Neuron (in vitro differentiated cells): ENCODE measurements around the gene GSDMA.

ENCODE experiments used
- H2AFZ ChIP-seq: one replicate; pipeline ENCODE4 v1.6.1; 2013; ENCODE audit warnings: low read depth, mild to moderate bottlenecking, inconsistent platforms, low read length, moderate library complexity
- H3K27me3 ChIP-seq: one replicate; pipeline ENCODE4 v1.6.1; 2013; ENCODE audit warnings: low read length; ENCODE audit not compliant: insufficient read depth
- H3K36me3 ChIP-seq: one replicate; pipeline ENCODE4 v1.6.1; 2013; ENCODE audit warnings: low read length; ENCODE audit not compliant: insufficient read depth
- H3K4me1 ChIP-seq: one replicate; pipeline ENCODE4 v1.6.1; 2013; ENCODE audit warnings: low read length; ENCODE audit not compliant: insufficient read depth
- H3K4me3 ChIP-seq: 2 replicates; pipeline ENCODE4 v1.5.1; 2013; ENCODE audit warnings: mild to moderate bottlenecking, low read length, moderate library complexity
- H3K9me3 ChIP-seq: one replicate; pipeline ENCODE4 v1.6.1; 2013; ENCODE audit warnings: low read length

GSDMA gene, protein sequence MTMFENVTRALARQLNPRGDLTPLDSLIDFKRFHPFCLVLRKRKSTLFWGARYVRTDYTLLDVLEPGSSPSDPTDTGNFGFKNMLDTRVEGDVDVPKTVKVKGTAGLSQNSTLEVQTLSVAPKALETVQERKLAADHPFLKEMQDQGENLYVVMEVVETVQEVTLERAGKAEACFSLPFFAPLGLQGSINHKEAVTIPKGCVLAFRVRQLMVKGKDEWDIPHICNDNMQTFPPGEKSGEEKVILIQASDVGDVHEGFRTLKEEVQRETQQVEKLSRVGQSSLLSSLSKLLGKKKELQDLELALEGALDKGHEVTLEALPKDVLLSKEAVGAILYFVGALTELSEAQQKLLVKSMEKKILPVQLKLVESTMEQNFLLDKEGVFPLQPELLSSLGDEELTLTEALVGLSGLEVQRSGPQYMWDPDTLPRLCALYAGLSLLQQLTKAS

DNA sequence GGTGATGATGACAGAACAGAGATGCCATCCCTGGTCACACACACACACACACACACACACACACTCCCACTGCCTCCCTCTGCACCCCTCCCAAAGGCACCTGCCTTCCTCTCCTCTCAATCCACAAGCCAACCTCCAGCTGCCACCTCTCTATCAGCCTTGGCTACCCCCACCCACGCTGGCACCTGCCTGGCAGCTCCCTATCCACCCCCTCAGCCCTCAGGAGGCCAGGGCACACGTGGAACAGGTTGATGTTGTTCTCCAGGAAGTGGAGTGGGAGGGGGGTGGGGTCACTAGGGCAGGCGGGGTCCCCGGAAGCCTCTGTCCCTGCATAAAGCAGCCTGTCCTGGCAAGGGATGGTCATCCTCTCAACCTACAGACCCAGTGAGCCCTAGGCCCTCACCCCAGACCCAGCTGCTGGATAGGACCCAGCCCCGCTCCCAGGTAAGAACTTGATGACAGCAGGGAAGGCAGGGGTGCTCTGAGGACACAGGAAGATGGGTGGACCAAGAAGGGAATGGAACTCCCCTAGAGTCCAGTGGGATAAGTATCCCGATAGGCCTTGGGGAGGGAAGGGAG lies at the start of gene GSDMA:
GSDMA (plus strand) TSS at position 363 of the 579 bp plus-strand sequence. CDS start 2,684 bp downstream, outside the sequence.
- no peak within 1 kb of the TSS for H2AFZ ChIP-seq
- H3K36me3 ChIP-seq: no peaks in the 10 kb centered on the region
- H3K4me1 ChIP-seq: no peaks in the 10 kb centered on the region

DNA sequence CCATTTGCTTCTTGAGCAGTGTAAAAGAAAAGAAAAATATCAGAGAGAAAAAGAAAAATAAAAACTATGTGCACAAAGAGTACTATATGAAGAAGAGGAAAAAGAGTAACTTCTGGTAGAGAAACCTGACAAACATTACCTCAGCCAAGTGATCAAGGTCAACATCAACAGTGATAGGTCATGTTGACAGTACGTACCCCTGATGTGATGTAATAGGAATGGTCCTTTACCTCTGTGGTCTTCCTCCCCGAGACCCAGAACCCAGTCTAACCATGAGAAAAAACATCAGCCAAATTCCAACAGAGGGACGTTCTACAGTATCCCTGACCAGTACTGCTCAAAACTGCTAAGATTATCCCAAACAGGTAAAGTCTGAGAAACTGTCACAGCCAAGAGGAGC lies 48.8 kb upstream of the GSDMA start:
- Histone ChIP-seq H2AFZ (no peak overlapping the region), H3K27me3 (no peaks in the 10 kb centered on the region), H3K4me1 (no peaks in the 10 kb centered on the region), H3K4me3 (no peak overlapping the region), H3K36me3 (peaks cover 2% of the 10 kb centered on the region), H3K9me3 (peaks cover 5% of the 10 kb centered on the region)

More for the DNA sequence above, at the start of gene GSDMA:
- H3K9me3 ChIP-seq: no peaks in the 10 kb centered on the region
- H3K4me3 ChIP-seq: no peak within 1 kb of the TSS
- H3K27me3 ChIP-seq: peaks cover 12% of the 10 kb centered on the region

DNA sequence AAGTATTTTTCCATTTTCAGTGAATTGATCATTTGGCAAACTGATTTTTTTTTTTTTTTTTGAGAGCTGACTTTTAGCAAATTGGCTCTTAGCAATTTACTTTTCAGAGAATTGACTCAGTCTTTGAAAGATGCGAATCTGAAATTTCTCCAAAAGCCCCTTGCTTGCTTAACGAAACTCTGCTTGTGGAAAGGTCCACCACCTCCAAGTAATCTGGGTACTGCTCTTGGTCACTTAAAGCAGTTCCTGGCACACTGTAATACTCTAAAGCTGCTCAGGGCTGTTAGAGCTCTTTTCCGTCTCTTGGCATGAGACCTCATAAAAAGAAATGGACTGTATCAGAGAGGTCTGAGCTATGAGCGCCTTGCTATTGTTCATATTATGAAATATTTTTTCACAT lies 47.2 kb upstream of the GSDMA start:
- Histone ChIP-seq H3K36me3 (no peaks in the 10 kb centered on the region), H3K4me1 (no peaks in the 10 kb centered on the region), H3K27me3 (no peaks in the 10 kb centered on the region), H3K4me3 (no peak overlapping the region), H2AFZ (no peak overlapping the region), H3K9me3 (peaks cover 5% of the 10 kb centered on the region)

DNA sequence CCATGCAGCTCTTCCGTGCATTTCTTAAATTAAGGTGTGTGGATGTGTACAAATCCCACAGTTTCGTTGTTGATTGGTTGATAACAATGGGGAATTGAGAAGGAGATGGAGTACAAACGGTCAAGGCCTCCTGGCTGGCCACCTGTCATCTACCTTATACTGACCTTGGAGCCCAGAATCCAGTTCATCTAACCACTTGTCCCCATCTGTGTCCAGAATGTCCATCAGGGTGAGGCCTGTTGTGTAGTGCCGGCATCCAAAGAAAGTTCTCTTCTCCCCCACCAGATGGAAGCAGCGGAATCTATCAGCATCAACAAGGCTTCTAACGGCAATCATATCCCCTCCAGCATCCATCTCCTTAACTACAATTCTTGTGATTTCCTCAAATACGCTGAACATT lies 45.9 kb upstream of the GSDMA start:
- Histone ChIP-seq H3K4me3 (no peak overlapping the region), H3K27me3 (no peaks in the 10 kb centered on the region), H3K9me3 (peaks cover 5% of the 10 kb centered on the region), H3K36me3 (peaks cover 6% of the 10 kb centered on the region), H2AFZ (no peak overlapping the region), H3K4me1 (no peaks in the 10 kb centered on the region)

DNA sequence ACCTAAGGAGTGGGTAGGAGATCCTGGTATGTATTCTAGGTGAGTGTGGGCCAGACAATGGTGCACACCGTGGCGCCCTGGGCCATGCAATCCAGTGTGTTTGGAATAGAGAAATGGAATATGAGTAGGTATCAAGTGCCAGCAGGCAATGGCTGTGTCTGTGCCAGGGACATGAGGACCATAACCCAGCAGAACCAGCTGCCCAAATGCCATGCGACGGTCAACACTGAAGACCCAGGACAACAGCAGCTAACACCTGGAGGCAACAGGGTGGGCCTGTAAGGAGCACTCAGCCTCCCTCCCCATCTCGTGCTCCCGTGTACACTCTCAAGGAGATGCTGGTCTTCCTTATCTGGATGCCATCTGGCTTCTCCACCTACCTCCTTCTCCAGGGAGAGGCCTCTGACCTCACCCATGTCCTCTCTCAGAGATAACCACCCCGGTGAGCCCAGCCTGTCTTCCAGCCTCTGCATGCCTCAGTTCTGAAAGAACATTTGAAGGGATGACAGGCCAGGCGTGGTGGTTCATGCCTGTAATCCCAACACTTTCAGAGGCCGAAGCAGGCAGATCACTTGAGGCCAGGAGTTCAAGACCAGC lies 43.6 kb upstream of the GSDMA start:
- Histone ChIP-seq H3K9me3 (peaks cover 5% of the 10 kb centered on the region), H2AFZ (no peak overlapping the region), H3K27me3 (no peaks in the 10 kb centered on the region), H3K36me3 (peaks cover 21% of the 10 kb centered on the region), H3K4me3 (no peak overlapping the region), H3K4me1 (no peaks in the 10 kb centered on the region)

DNA sequence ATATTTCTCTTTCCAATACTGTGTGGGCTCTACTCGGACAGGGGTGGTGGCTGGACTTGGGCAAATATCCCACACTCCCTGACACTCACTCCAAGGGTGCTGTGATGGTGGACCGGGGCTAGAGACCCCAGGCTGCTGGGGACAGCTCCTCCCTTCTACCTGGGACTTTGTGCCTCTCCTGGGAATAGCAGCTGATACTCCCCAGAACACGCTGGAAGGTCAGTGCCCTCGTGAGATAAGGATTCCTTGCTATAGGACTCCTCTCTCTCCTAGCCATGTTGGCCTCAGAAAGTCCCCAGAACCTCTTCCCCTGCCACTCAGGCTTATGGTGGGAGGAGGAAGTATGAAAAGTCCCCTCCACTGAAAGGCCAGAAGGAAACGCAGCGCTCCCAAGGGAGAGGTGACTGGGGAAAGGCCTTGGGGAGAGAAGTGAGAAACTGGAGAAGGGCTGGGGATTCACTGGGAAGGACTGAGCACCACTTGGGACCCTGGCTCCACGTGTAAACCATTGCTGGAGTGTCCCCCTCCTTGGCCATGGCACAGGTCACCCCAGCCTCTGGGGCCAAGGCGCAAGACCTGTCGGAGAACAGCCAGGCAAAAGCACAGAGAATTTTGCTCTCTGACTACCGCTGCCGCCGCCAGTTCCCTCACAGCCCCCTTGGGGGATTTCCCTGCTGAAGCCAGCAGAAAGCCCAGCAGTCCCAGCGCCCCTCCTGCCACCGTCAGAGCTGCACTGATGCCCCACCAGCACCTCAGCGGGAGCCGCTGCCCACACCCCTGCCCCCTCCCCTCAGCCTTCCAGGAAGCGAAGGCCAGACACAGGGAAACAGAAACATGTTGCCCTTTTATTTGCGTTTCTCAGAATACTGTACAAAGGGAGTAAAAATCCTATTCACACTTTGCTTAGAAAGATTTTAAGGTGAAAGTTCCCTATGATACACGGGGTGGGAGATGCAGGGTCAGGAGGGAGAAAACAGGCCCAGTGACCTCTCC lies 42.3 kb upstream of the GSDMA start:
- Histone ChIP-seq H2AFZ (no peak overlapping the region), H3K27me3 (no peaks in the 10 kb centered on the region), H3K9me3 (peaks cover 5% of the 10 kb centered on the region), H3K4me3 (no peak overlapping the region), H3K4me1 (peaks cover 2% of the 10 kb centered on the region), H3K36me3 (peaks cover 21% of the 10 kb centered on the region)

DNA sequence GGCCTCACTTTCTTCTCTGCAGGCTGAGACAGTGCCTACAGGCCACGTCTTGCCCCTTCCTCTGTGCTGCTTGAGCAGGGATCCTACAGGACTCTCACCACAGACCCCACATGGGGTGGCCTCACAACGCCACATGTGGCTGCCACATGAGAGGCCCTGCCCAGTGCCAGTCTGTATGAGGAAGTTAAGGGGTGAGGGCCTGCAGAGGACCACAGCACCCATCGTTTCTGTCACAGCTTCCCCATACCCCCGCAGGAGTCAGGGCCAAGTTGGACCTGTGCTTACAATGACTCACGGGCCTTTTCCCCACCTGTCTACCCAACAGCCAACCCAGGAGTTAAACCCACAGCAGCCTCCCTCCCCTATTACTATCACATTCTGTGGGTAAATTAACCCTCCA lies 41.5 kb upstream of the GSDMA start:
- H3K9me3 ChIP-seq: peaks cover 5% of the 10 kb centered on the region
- H2AFZ ChIP-seq: no peak overlapping the region
- peaks cover 21% of the 10 kb centered on the region for H3K36me3 ChIP-seq
- no peaks in the 10 kb centered on the region for H3K27me3 ChIP-seq
- no peak overlapping the region for H3K4me3 ChIP-seq
- H3K4me1 ChIP-seq: peaks cover 10% of the 10 kb centered on the region

DNA sequence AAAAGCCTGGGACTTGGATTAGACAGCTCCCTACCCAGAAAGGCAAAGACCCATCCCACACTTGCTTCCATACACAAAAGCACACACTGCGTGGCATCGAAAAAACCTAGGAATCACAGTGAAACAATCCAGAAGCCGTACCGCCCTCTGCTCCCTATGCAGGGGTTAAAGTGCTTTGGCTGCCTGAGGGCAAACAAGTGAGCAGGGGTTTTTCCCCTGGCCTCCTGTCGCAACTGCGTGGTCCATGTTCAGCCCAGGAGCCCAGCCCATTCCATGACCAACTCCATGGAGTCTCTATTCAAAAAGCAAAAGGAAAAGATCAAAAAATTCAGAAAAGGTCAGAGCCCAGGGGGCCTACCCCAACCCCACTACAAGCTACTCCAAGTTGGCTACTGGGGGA lies 40.8 kb upstream of the GSDMA start:
- Histone ChIP-seq H3K4me3 (no peak overlapping the region), H2AFZ (no peak overlapping the region), H3K27me3 (no peaks in the 10 kb centered on the region), H3K36me3 (peaks cover 21% of the 10 kb centered on the region), H3K9me3 (no peaks in the 10 kb centered on the region), H3K4me1 (peaks cover 15% of the 10 kb centered on the region)

DNA sequence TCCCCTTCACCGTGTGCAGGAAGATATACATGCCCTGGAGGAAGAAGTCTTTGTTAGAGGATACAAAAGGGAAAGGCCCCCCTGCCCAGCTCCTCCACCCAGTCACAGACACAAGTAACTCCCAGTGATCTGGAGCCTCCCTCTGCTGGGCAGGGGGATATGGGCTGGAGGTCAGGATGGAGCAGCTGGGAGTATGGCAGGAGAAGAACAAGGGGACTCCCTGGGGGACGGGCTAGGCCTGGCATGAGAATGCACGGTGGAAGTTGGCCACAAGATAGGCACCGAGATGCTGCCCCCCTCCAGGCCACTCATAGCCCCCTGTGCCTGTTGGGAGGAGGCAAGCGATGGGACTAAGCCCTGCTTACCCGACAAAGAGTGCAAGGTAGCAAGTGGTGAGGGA lies 39.6 kb upstream of the GSDMA start:
- H3K27me3 ChIP-seq: no peaks in the 10 kb centered on the region
- no peaks in the 10 kb centered on the region for H3K9me3 ChIP-seq
- peaks cover 18% of the 10 kb centered on the region for H3K4me1 ChIP-seq
- H3K36me3 ChIP-seq: peaks cover 21% of the 10 kb centered on the region
- no peak overlapping the region for H3K4me3 ChIP-seq
- no peak overlapping the region for H2AFZ ChIP-seq

DNA sequence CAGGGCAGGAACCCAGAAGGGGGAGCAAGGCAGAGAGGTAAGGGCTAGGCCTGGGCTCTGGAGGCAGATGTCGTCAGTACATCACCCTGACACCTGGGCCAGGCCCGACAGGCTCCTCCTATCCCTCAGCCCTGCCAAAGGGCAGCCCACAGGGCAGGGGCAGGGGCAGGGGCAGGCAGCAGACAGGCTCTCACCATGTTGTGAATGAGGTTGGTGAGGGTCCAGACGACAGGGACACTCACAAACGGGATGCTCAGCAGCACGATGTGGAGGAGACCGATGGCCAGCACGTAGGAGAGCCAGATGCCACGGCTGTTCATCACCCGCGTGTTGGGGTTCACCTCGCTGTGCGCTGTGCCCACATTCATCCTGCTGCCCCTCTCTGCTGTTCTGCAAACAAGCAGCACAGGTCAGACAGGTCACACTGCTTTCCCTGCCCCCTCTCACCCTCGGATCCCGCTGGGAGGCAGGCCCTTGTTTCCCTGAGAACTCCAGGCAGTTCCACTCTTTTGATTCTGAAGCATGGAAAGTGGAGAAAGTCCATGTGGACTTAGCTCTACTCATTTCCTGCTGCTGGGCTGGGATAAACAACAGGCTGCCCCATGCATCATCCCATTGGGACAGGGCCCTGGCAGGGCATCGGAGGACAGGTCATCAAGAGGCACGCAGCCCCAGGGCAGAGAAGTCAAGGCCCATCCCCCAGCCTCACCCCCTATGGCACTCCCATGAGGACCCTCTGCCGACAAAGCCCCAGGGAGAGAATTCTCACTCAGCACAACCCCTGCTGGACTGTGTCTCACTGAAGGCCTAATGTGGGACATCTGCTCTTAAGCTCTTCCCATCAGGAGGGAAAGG lies 38.7 kb upstream of the GSDMA start:
- H3K27me3 ChIP-seq: no peaks in the 10 kb centered on the region
- peaks cover 22% of the 10 kb centered on the region for H3K4me1 ChIP-seq
- H3K4me3 ChIP-seq: no peak overlapping the region
- no peak overlapping the region for H2AFZ ChIP-seq
- no peaks in the 10 kb centered on the region for H3K9me3 ChIP-seq
- peaks cover 21% of the 10 kb centered on the region for H3K36me3 ChIP-seq

DNA sequence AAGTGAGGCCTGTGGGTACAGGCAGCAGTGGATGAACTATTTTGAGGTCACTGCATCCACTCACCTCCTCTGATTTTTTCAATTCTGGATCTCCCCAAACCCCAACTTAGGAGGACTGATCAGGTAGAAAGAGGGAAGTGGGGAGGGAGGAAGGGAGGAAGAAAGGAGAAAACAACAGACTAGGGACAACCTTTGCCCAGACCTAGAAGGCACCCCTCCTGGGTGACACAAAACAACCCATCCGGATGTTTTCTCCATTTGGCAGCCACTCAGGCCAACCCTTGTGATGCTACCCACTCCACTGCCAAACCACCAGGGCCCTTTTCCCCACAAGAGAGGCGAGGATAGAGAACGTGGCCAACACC lies 38.1 kb upstream of the GSDMA start:
- peaks cover 21% of the 10 kb centered on the region for H3K36me3 ChIP-seq
- H2AFZ ChIP-seq: no peak overlapping the region
- no peaks in the 10 kb centered on the region for H3K9me3 ChIP-seq
- peaks cover 22% of the 10 kb centered on the region for H3K4me1 ChIP-seq
- H3K27me3 ChIP-seq: no peaks in the 10 kb centered on the region
- no peak overlapping the region for H3K4me3 ChIP-seq
